OCI-LY7 (cell line): ENCODE results near the gene CCDC93. TPM values are rescaled to one million over a fixed set of nuclear protein-coding genes. Genes with fewer than 3 reads are reported as not detected.
A peak's percentile ranks its signal among the peaks of the same experiment; 100 is the strongest.

ENCODE experiments used
- BruUV-seq: library from RNA; stranded (reverse); fragments of 400-500 nt; replicated peaks from 2 replicates; lab custom pipeline; 2021; lab: Mats Ljungman, UMichigan
- CTCF ChIA-PET: fragments of 300-600 bp; sonication (Branson Sonifier 250); formaldehyde crosslinking; loops from one replicate; lab custom pipeline; 2022; ENCODE audit warnings: antibody characterized with exemption; ENCODE audit not compliant: unreplicated experiment; lab: Charles Lee
- POLR2A ChIA-PET: fragments of 300-600 bp; sonication (Branson Sonifier 250); formaldehyde crosslinking; loops from one replicate; lab custom pipeline; 2022; ENCODE audit warnings: antibody characterized with exemption; lab: Charles Lee
- DNase-seq: peaks from one replicate; pipeline ENCODE4 v3.0.0-alpha.2; 2015; ENCODE audit warnings: low spot score
- H2AFZ ChIP-seq: fragments of 200-600 bp; sonication (generic), shearing (Covaris generic); 2 replicates; pipeline ENCODE4 v1.6.1; 2014; ENCODE audit warnings: mild to moderate bottlenecking, antibody characterized with exemption, low read length, moderate library complexity
- H3K27ac ChIP-seq: fragments of 200-600 bp; sonication (generic); 2 replicates; pipeline ENCODE4 v1.5.1; 2014; ENCODE audit warnings: mixed run types, low read depth, mild to moderate bottlenecking, moderate library complexity, low read length, inconsistent platforms; ENCODE audit not compliant: poor library complexity, severe bottlenecking
- H3K36me3 ChIP-seq: fragments of 200-600 bp; sonication (generic); 2 replicates; pipeline ENCODE4 v1.6.1; 2014; ENCODE audit warnings: mild to moderate bottlenecking, antibody characterized with exemption, low read length, moderate library complexity, mixed read lengths; ENCODE audit not compliant: insufficient read depth
- H3K4me1 ChIP-seq: fragments of 200-600 bp; sonication (generic); 2 replicates; pipeline ENCODE4 v1.5.1; 2014; ENCODE audit warnings: mild to moderate bottlenecking, low read length; ENCODE audit not compliant: insufficient read depth, poor library complexity, severe bottlenecking
- H3K4me2 ChIP-seq: fragments of 200-600 bp; sonication (generic); 2 replicates; pipeline ENCODE4 v1.6.1; 2014; ENCODE audit warnings: mild to moderate bottlenecking, low read length
- H3K4me3 ChIP-seq: fragments of 200-600 bp; sonication (generic); 2 replicates; pipeline ENCODE4 v1.5.1; 2014; ENCODE audit warnings: mild to moderate bottlenecking, low read depth, low read length; ENCODE audit not compliant: poor library complexity, severe bottlenecking
- H3K79me2 ChIP-seq: fragments of 200-600 bp; sonication (generic); 2 replicates; pipeline ENCODE4 v1.6.1; 2016; ENCODE audit warnings: low read depth, mild to moderate bottlenecking, low read length, moderate library complexity, mixed read lengths; ENCODE audit not compliant: insufficient read depth
- H3K9me2 ChIP-seq: fragments of 200-600 bp; sonication (generic); 2 replicates; pipeline ENCODE4 v1.6.1; 2016; ENCODE audit warnings: mild to moderate bottlenecking, low read length, mixed read lengths; ENCODE audit not compliant: insufficient read depth
- H3K9me3 ChIP-seq: fragments of 200-600 bp; sonication (generic); 2 replicates; pipeline ENCODE4 v1.6.1; 2014; ENCODE audit warnings: mild to moderate bottlenecking, mixed run types, low read length, mixed read lengths
- H4K20me1 ChIP-seq: fragments of 200-600 bp; sonication (generic); 2 replicates; pipeline ENCODE4 v1.6.1; 2014; ENCODE audit warnings: mild to moderate bottlenecking, antibody characterized with exemption, low read length, moderate library complexity, mixed read lengths; ENCODE audit not compliant: insufficient read depth
- CTCF ChIP-seq: fragments of 200-600 bp; sonication (generic); conservative IDR thresholded peaks from 2 replicates; pipeline ENCODE4 v1.5.1; 2014; ENCODE audit warnings: mild to moderate bottlenecking, antibody characterized with exemption, low read length, moderate library complexity, mixed read lengths
- EZH2phosphoT487 ChIP-seq: fragments of 200-600 bp; sonication (generic); IDR thresholded peaks from 2 replicates; pipeline ENCODE4 v1.6.1; 2018; ENCODE audit warnings: low read depth, borderline replicate concordance, mild to moderate bottlenecking, mixed run types, antibody characterized with exemption, low read length, moderate library complexity, mixed read lengths
- intact Hi-C: fragments of 100-400 bp; cut with micrococcal nuclease; formaldehyde crosslinking; loops from one replicate; pipeline ENCODE4 v1.10.0; 2022; ENCODE audit not compliant: unreplicated experiment
- total RNA-seq, 2 experiments: library from RNA; depleted of rRNA in 1 of 2; stranded (reverse); fragments of >200 nt in 1 of 2; shearing (Covaris generic) in 1 of 2; gene quantifications; 2 replicates each; pipeline ENCODE4 v1.2.3, GENCODE V29; 2014 to 2022

Gene CCDC93
- total RNA-seq, 2 experiments from 2014 or later: 25.6 to 53.8 TPM

GRCh38 chr2:117976581-117976980 lies 37.3 kb downstream of the CCDC93 start:
- Histone ChIP-seq H3K9me2 (no peaks in the 10 kb centered on the region), H3K79me2 (no peaks in the 10 kb centered on the region), H4K20me1 (no peaks in the 10 kb centered on the region), H3K36me3 (peaks cover 85% of the 10 kb centered on the region), H3K9me3 (no peaks in the 10 kb centered on the region), H3K4me1 (no peaks in the 10 kb centered on the region), H3K4me3 (no peak overlapping the region), H3K4me2 (no peak overlapping the region), H3K27ac (no peak overlapping the region), H2AFZ (no peak overlapping the region)
- intact Hi-C loops: no loop called here
- no peak for TF ChIP-seq CTCF
- no peak for DNase-seq
- ChIA-PET POLR2A (interaction anchor here (1.0 kb wide), 1 partner anchor 20 kb away, joined by 3 read pairs; no protein-coding TSS in a partner anchor), CTCF (interaction anchor here (0.8 kb wide), 1 partner anchor 164 kb away, joined by 4 read pairs; no protein-coding TSS in a partner anchor)
- no TSS peak for BruUV-seq

- Histone ChIP-seq H4K20me1 (no peaks in the 10 kb centered on the region), H3K36me3 (peaks cover 90% of the 10 kb centered on the region), H3K27ac (no peak overlapping the region), H3K9me2 (no peaks in the 10 kb centered on the region), H3K4me1 (no peaks in the 10 kb centered on the region), H3K9me3 (no peaks in the 10 kb centered on the region), H2AFZ (no peak overlapping the region), H3K4me2 (no peak overlapping the region), H3K4me3 (no peak overlapping the region), H3K79me2 (no peaks in the 10 kb centered on the region)
- intact Hi-C loops: no loop called here
- no TSS peak for BruUV-seq
- ChIA-PET POLR2A (interaction anchor here (0.7 kb wide), 1 partner anchor 22 kb away, joined by 4 read pairs; no protein-coding TSS in a partner anchor), CTCF (no interaction called here)
- no peak for DNase-seq
- TF ChIP-seq CTCF (no peak), EZH2phosphoT487 (no peak)
Observed at GRCh38 chr2:117973498-117974082, 40.3 kb downstream of the CCDC93 start.

GRCh38 chr2:117972476-117973123 lies 41.3 kb downstream of the CCDC93 start:
- TF ChIP-seq EZH2phosphoT487 (no peak), CTCF (no peak)
- Histone ChIP-seq H3K4me3 (no peak overlapping the region), H3K4me2 (no peak overlapping the region), H3K9me3 (no peaks in the 10 kb centered on the region), H3K9me2 (no peaks in the 10 kb centered on the region), H3K79me2 (no peaks in the 10 kb centered on the region), H3K27ac (no peak overlapping the region), H4K20me1 (no peaks in the 10 kb centered on the region), H2AFZ (no peak overlapping the region), H3K4me1 (no peaks in the 10 kb centered on the region), H3K36me3 (peaks cover 84% of the 10 kb centered on the region)
- intact Hi-C loops: no loop called here
- ChIA-PET POLR2A (interaction anchor here (1.0 to 1.2 kb wide), 3 partner anchors 13 to 38 kb away, joined by 3 to 4 read pairs (median 3); no protein-coding TSS in a partner anchor), CTCF (no interaction called here)
- DNase-seq: no peak
- TSS peak; percentile 10 for BruUV-seq
